GM19328 (cell line): ENCODE measurements around the gene AHDC1.

Source experiments
- ATAC-seq: cut with Tn5 transposase; IDR thresholded peaks from one replicate; pipeline ENCODE4 v1.9.1; 2021; ENCODE audit warnings: mild to moderate bottlenecking, moderate library complexity; ENCODE audit not compliant: unreplicated experiment

The AHDC1 gene

DNA sequence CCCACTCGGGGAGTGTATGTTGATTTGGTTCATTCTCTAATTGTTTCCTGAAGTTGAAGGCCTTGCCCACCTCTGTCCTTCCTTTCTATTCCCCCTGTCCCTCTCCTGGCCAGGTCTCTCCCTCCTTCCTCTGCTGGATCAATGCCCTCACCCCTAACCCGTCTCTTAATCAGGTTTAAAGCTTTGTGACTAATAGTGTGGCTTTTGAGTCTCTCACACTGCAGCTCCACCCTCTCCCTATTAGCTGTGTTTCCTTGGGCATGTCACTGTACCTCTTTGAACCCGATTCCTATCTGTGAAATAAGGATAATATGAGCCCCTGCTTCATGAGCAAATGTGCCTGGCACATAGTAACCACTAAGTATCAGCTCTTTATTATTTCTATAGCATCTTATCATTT lies 20.5 kb downstream of the AHDC1 start:
- no peak for ATAC-seq

DNA sequence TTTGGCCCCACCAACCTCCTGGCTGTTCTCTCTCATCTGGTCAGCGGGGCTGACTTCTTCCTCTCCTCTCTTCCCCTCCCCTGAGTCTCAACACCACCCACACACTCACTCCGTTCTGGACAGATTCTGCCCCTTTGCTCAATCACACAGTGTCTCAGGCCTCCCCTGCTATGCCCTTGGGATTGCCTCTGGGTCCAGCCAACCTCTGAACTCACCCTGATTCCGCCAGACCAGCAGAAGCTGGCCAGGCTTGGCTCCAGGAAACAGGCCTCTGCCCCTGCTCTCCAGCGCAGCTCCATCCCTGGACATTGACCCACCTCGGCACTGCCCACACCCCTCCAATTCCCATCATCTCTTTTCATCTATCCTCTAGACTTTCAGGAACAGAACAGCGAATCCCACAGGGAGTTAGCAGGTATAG lies 22.1 kb downstream of the AHDC1 start:
- ATAC-seq: no peak

DNA sequence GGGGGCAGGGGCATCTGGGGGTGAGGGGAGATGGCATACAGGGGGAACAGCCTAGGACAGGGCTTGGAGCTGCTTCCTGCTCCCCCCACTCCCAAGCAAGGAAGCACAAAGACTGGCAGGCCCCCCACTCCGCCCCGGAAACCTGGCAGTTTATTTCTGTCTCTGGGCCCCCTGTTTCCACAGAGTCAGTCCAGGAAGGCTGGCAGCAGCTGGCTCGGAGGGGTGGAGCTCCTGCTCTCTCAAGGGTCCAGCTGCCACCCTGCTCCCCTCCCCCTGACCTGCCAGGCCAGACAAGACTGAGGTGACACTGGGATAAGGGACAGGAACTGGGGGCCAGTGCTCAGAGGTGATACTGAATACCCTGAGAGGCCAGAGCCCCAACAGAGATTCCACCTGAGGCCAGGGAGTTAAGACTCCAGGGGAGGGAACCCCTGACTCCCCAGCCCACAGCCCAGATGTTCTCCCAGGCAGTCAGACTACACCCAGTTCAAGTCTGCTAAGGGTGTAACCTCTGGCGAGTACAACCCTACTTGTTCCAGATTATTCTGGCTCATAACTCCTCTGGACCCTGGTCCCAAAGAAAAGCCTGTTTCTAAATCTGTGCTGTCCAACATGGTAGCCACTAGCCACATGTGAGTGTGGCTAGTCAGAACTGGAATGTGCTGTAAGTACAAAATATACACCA lies 26.3 kb downstream of the AHDC1 start:
- ATAC-seq: no peak

DNA sequence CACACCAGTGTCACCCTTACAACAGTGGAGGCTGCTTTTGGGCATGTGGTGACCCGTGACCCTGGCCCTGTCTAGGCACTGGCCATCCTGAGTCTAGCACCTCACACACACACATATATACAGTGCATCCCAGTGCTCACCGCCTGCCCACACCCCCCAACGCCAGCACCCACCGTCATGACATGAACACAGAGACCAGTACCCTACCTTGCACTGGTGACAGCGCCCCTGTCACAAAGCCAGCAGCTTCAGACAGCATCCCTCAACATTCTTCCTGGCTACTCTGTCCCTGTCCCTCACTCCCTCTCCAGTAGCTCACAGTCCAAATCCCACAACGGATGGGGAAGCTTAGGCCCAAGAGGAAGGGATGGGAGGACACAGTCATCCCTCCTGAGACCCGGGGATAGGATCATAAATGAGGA lies 27.1 kb downstream of the AHDC1 start:
- no peak for ATAC-seq

DNA sequence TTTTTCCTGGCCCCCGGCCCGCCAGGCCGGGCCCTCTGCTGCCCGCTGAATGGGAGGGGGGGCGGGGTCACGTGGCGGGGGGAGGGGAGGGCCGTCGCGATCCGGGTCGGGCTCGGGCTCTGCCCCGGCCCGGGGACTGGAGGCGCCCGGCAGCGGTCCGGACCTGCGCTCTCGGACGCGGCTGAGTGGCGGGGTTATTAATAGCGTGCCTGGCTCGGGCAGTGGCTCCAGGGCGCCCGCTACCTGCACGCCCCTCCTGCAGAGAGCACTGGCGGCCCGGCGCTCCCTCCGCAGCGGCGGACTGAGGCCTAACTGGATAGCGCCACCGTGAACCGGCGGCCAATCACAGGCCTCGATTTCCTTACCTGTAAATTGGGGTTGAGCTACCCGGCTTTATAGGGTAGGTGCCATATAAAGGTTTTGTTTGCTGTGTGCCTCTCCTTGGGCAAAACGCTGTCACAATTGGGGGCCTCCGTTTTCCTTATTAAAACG lies 28.1 kb downstream of the AHDC1 start:
- no peak for ATAC-seq

DNA sequence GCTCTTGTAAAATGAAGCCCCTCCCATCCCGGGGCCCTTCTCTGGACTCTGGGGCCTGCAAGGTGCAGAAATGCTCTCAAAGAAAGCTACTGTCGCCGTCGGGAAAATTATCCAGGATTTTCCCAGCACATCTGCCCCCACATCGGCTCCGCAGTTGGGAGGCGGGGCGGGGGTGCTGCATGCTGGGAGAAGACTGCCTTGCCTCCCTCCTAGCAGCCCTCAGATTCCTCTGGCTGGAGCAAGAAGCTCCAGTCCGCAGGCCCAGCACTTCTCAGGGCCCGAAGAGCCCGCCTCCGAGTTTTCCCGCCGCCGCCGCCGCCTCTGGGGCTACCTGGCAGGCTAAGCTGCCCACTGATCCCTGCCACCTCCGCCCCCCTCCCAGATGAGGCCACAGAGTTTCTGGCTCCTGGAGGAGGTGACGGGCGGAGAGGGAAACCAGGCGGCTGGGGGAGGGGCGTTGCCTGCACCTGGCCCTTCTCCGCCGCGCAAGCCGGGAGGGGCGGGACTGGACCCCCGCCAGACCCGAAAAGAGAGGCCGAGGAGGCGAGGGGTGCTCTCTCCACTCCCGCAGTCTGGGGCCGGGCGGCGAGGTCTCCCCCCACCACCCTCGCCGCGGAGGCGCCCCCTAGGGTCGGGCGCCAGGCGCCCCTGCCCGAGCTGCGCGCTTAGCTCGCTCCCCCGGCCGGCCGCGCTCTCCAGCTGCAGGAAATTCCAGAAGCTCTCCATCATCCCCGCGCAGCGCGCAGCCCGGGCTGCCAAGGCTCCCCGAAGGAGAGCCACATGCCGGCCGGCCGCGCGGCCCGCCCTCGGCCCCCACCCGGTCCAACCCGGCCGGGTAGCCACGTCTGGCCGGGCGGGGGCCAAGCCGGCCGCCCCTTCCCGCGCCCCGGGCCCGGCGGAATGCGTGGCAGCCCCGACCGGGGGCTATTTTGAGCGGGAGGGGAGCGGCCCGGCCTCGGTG lies 28.8 kb downstream of the AHDC1 start:
- ATAC-seq: no peak

DNA sequence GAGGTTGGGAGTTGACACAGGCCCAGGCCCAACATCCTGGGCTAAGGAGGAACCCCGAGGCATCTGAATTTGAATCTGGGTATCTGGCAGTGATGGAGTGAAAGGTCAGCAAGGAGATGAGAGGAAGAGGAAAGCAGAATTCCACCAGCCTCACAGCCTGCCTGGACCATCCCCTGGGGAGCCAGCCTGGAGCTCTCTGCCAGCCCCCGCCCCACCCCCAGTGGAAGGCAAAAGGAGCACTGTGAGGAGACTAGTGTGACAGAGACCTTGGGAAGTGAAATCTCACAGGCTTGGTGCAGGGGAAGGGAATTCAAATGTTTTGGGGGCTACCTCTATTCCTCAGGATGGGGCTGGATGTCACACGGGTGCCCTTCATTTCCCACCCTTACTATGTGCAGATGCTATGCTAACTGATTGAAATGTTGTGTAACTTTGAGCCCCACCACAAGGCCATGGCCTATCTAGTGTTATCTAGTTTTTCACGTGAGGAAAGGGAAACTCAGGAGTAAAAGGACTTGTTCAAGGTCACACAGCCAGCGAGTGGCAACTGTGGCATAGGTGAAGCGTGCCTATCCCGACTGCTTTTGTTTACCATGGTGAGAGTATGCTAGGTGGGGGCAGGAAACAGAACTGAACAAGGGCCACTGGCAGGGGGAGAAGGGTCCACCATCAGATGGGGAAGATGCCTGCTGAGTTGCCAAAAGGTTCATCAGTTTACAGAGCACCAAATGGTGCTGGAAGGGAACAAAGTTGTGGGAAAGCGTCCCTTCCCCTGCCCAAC lies 29.8 kb downstream of the AHDC1 start:
- no peak for ATAC-seq

DNA sequence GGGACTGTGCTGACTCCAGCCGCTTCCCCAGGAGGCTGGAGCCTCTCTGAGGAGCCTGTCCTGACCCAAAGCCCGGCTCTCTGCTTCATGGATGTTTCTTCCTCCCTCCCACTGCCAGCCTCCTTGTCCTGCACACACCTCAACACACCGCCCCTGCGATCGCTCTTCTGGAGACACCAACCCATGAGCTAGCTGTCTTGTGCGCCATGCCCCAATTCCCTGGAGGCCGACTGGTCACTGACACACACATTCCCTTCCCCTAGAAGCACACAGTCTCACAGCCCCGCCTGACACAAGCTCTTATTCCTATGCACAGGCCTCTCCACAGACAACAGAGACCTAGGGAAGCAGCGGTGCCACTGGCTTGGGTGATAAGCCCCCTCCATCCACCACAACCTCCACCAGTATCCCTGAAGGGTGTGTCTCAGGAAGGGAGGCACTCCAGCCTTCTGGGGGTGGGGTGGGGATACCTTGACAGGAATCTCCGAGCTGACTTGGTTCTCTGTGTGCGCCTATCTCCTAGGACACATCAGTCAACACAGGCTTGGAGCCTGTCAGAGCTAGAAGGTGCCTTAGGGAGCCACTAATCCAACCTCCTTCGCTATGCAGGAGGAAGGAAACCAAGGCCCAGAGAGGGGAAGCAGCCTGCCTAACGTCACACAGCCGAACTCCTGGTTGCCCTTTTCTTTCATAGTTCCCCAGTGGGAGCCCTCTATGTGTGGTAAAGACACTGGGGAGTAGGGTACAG lies 31.1 kb downstream of the AHDC1 start:
- no peak for ATAC-seq

DNA sequence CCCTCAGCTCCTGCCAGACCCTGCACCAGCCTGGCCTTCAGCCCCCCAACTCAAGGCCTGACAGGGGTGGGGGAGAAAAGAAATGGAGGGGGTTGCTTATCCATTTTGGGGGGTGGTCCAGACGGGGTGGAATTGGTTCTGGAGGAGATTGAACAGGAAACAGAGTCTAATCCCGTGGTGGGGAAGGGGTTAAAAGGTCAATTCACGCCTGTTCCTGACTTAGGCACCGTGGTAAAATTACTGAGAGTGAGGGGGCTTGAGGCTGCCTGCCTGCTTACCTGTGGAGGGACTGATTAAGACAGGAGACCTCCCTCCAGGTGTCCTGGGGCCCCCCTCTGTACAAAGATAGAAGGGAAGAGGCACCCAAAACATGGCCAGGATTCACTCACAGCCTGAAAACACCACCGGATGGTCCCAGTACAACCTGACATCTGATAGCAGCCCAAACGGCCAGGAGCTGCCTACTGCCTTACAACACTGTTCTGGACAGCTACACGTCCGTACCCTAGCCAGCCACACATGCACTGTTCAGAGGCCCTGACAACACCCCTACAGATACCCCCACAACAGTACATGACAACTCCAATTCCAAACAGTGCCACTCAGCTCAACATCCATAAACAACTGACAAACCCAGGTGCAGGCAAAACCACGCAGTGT lies 31.8 kb downstream of the AHDC1 start:
- ATAC-seq: no peak

DNA sequence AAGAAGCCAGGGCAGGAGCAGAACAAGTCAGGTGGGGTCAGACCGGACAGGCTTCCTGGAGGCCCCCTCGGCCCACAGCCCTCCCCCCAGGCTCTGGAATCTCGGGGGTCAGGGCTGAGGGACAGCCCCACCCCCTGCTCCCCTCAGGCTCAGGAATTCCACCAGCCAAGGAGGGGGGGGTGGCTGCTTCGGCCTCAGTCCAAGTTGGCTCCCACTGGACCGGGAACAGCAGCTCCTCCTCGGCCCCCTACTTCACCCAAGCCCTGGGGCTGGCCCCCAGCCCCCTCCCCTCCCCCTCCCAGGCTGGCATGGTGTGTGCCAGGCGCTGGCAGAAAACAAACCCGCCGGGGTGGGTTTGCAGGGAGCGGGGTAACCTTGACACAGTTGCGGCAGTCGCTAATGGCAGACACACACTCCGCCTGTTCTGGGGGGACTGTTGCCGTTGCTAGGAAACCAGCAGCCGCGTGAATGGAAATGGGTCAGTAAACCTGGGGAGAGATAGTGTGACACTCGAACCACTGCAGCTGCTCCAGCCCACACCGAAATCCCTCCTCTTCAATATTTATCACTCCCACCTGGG lies 32.4 kb downstream of the AHDC1 start:
- no peak for ATAC-seq

DNA sequence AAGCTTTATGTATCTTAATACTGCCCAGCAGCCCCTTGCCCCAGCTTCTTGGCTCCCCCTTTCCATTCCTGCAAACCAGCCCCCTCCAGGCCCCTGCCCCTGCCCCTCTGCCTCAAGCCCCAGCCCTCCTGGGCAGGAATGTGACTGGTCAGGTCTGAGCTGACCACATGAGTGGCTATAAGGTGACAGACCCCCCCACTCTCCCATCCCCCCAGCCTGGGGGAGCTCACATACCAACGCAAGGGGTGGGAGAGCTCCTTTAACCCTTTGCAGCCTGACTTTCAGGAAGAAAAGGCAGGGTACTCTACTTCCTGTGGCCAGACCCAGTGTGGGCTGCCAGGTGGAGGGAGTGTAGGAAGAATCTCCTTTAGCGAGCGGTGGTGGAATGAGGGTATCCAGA lies 33.2 kb downstream of the AHDC1 start:
- ATAC-seq: no peak

DNA sequence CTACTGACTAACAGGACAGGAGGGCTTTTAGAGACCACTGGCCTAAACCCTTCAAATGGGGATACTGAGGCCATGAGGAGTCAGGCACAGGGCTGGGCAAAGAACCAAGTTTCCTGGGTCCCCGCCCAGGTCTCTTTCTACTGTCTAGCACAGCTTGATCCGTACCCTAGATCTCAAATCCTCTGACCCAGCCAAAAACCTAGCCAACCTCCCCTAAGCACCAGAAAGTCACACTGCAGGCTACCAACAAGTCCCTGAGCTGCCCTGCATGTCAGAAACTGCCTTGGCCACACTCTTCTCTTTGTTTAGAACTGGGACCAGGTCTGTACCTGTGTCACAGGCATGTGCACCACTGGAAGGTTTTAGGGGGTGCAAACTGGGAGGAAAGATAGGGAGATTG lies 33.6 kb downstream of the AHDC1 start:
- no peak for ATAC-seq

DNA sequence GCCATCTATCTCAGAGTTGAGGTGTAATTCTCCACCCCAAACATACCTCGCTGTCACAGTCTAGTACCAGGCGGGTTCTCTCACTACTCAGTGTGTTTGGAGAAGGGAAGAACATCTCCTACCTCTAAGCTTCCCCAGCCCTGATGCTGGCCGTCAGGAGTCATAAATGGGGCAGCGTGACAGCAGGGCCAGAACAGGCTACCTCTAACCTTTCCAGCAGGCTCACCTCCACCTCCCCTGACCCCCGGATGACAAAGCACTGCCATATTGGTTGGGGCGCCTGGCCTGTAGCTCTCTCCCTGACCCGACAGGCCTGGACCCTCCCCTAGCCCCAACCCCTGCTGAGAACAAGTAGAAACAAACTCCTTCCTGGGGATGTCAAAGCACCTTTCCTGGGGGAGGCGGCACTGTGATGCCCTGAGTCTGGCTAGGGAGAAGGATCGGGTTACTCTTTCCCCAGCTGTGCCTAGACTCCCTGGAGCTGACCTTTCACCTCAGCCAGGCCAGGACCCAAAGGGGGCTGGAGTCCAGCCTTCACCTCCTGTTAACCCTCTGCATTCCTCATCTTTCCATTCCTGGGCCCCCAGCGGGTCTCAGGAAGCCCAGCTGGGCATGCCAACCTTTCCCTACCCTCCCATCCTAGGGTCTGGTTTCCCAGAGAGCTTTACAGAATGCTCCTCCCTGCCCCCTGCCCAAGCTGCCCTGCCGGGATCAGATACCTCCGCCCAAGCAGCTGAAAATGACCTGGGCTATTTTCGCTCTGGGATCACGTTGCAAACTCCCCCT lies 34.2 kb downstream of the AHDC1 start:
- no peak for ATAC-seq

DNA sequence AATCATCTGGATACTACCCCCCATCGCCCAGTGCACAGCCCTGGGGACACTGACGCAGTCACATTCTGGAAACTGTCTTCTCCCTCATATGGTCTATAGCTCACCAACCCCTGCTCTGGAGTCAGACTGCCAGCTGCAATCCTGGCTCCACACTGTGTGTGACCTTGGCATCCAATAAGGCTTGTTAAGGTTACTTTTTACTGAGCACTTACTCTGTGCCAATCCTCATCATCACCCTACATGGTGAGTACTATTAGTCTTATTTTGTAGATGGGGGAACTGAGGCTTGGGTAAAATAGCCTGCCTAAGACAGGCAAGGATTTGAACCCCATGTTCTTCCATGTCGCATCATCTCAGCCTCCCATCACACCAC lies 34.9 kb downstream of the AHDC1 start:
- ATAC-seq: no peak

DNA sequence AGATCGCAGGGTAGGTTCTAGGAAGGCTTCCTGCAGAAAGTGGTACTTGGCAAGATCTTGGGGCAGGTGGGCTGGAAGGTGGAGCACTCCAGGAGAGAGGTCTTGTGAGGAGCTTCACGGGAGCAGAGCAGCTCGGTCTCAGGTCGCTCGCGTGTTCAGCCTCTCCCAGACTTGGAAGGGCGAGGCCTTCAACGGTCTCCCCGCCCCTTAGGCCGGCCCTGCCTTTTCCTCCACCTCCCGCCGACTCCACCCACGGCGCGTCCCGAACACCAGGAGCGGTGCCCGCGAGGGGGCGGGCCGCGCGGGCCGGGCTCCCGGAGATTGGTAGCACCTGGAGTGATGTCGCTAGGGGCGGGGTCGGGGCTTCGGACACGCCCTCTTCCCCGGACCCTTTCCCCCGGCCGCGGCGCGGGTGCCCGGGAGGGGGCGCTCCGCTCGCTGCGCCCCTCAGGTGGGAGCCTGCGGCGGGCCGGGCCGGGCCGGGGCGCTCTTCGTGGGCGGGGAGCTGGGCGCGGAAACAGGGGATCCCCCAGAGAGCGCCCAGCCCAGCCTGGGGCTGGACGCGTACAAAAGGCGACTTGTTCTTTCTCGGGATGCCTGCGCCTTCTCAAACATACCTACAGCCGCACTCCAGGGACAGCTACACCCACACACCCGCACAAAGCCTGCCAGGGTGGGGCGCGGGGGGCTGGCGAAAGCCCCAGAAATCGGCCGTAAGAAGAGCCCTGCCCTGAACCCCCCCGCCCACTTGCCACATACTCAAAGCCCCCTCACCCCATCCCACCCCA lies 35.5 kb downstream of the AHDC1 start:
- peak; percentile 86 for ATAC-seq

DNA sequence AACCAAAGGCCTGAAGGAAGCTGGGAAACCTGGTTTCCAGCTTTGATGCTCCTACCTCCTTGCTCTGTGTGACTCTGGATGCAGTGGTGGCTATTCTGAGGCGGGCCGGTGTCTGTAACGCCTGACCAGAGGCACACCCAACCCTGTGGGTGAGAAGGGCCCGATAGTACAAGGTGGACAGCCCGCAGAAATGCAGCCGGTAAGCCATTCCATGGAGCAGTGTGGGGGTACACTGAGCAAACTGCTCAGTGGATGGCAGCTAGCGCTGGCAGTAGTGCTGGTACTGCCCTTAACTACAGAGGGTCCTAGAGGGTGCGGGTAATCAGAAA lies 36.0 kb downstream of the AHDC1 start:
- ATAC-seq: no peak

DNA sequence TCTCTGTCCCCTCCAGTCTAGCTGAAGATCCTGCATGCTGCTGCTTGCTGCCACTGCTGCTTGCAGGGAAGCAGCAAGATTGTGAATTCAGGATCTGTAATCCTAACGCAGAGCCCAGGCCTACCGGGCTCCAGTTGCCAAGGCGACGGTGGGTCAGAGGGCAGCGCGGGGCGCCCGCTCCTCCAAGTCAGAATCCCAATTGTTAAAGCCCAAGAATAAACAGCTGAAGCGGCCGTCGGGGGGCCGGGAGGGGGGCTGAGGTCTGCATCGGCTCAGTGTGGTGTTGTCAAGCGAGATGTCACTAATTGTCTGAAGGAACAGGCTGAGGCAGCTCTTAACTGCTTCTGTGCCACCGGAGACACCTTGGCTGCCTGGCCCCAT lies 36.8 kb downstream of the AHDC1 start:
- ATAC-seq: no peak

DNA sequence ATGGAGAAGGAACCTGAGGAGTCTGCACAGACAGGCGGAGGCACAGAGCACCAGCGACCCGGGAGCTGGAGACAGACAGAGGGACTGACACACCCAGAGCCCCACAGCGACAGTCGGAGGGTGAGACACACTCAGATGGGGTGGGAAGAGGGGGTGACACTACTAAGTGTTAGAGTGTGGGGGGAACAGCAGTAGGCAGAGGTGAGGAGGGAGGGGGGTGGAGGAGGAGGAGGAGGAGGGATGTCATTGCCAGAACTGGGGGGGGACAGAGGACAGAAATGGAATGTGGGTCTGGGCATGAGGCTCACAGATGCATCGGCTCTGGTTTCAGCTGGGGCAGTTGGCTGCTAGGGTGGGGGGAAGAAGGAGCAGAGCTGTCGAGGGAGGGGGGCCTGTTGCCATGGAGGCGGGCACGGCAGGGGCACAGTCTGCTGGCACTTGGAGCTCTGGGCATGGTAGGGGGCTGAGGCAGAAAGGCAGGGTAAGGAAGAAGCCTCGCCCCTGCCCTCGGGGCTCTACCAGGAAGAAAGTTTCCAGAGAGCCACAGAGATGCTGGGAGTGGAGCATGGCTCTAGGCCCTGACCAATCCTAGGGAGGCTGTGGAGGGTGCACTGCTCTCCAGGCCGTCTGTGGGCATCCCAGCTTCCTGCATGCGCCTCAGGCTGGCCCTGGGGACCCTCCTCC lies 37.3 kb downstream of the AHDC1 start:
- ATAC-seq: no peak
